Lower lobe of right lung (tissue), 2 donors: Measurements from ENCODE around the gene TIRAP. TPM values are rescaled to one million over a fixed set of nuclear protein-coding genes. Genes with fewer than 3 reads are reported as not detected.
"Not testable (repeated sequence)": the region's sequence is repeated elsewhere in the genome, so short reads cannot be mapped to it uniquely, and the experiment has no call there.

ENCODE experiments used
- ATAC-seq, 2 donors: fragments of 200-7000 bp; cut with Tn5 transposase; one replicate each; pipeline ENCODE4 v1.9.1; 2020 to 2022; ENCODE audit warnings: mild to moderate bottlenecking in 2 of 2, moderate library complexity in 2 of 2
- DNase-seq: peaks from one replicate; pipeline ENCODE4 v3.0.0-alpha.2; 2020
- H3K27ac ChIP-seq: fragments of 200-600 bp; one replicate; pipeline ENCODE4 v1.8.0; 2022
- H3K27me3 ChIP-seq: fragments of 200-600 bp; one replicate; pipeline ENCODE4 v1.8.0; 2022; ENCODE audit warnings: low read depth
- H3K36me3 ChIP-seq: fragments of 200-600 bp; one replicate; pipeline ENCODE4 v1.8.0; 2022; ENCODE audit warnings: mild to moderate bottlenecking
- H3K4me1 ChIP-seq: fragments of 200-600 bp; one replicate; pipeline ENCODE4 v1.8.0; 2022
- H3K4me3 ChIP-seq: fragments of 200-600 bp; one replicate; pipeline ENCODE4 v1.8.0; 2022; ENCODE audit warnings: mild to moderate bottlenecking
- H3K9me3 ChIP-seq: fragments of 200-600 bp; one replicate; pipeline ENCODE4 v1.8.0; 2022
- intact Hi-C: fragments of 100-400 bp; cut with DNase I; formaldehyde crosslinking; loops from one replicate; pipeline ENCODE4 v1.11.0; 2022
- long read RNA-seq: library from polyadenylated mRNA; unstranded; transcript quantifications from one replicate; pipeline ENCODE4 v2.0.0, GENCODE V29; 2021
- total RNA-seq: library from RNA; stranded (reverse); fragmentation: NEBNext Ultra II Directional; extraction: Animal tissue kit (Norgen Biotek cat#: 25700); gene quantifications from one replicate; pipeline ENCODE4 v1.2.1, GENCODE V29; 2021
- TF ChIP-seq, protein P1 (sequence below): fragments of 200-600 bp; IDR thresholded peaks from one replicate; pipeline ENCODE4 v1.8.0; 2022; ENCODE audit warnings: antibody characterized with exemption, mild to moderate bottlenecking
- donor health status: DM: no; HTN: yes; CAD: no; lungs with severe emphysema.

The TIRAP gene, protein sequence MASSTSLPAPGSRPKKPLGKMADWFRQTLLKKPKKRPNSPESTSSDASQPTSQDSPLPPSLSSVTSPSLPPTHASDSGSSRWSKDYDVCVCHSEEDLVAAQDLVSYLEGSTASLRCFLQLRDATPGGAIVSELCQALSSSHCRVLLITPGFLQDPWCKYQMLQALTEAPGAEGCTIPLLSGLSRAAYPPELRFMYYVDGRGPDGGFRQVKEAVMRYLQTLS
- 15.2 TPM for total RNA-seq
- long read RNA-seq, partial matches to known transcripts = 0 of 13 reads
- long read RNA-seq, other reads (novel, unspliced or antisense) = 11 of 13 reads

DNA sequence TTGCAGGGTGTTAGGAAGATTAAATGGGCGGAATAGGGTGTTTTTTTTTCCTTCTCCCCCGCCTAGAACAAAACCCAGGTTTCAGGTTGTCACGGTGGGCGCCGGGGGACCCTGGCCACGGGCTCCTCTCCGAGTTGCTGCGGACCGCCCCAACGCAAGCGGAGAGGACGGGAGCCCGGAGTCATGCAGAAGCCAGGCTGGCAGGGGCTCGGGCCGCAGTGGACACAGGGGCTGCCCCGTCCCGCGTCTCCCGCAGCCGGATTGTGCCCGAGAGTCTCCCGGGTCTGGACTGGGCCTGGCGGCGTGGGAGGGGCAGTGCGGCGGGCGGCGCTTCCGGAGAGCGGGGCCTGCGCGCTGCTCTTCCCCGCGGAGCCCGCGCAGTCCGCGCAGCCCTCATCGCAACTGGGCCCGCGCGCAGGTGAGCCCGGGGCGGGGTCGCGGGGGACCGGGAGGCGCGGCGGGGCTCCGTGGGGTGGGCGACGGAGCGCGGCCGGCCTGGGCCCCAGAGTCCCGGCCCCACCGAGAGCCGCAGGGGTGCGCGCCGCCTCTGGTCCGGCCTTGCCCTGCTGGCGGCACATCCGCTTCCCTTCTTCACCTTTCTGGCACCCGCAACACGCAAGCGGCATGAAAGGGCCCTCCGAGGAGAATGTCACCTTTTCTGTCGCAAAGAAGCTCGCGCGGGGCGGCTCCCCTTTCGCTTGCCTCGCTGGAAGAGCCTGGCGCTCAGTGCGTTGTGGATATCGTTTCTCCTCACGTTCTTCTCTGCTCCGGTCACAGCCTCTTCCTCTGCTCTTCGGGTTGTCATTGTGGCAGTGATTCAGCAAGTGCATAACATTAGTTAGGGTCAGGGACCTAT lies at the start of gene TIRAP:
TSS of gene TIRAP (plus strand) at position 358 of the 856 bp plus-strand sequence. CDS start 7,802 bp downstream, outside the sequence.
- H3K4me3 ChIP-seq = peak within 1 kb of the TSS; percentile 83
- no peaks in the 10 kb centered on the region for H3K9me3 ChIP-seq
- H3K27ac ChIP-seq = peak within 1 kb of the TSS; percentile 94
- peaks cover 9% of the 10 kb centered on the region for H3K36me3 ChIP-seq
- H3K27me3 ChIP-seq = no peaks in the 10 kb centered on the region
- peak; percentile 89 to 92 for ATAC-seq
- intact Hi-C loops = no loop called here
- DNase-seq = peak; percentile 82
- TF ChIP-seq, protein P1, sequence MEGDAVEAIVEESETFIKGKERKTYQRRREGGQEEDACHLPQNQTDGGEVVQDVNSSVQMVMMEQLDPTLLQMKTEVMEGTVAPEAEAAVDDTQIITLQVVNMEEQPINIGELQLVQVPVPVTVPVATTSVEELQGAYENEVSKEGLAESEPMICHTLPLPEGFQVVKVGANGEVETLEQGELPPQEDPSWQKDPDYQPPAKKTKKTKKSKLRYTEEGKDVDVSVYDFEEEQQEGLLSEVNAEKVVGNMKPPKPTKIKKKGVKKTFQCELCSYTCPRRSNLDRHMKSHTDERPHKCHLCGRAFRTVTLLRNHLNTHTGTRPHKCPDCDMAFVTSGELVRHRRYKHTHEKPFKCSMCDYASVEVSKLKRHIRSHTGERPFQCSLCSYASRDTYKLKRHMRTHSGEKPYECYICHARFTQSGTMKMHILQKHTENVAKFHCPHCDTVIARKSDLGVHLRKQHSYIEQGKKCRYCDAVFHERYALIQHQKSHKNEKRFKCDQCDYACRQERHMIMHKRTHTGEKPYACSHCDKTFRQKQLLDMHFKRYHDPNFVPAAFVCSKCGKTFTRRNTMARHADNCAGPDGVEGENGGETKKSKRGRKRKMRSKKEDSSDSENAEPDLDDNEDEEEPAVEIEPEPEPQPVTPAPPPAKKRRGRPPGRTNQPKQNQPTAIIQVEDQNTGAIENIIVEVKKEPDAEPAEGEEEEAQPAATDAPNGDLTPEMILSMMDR = no peak
- H3K4me1 ChIP-seq = peaks cover 48% of the 10 kb centered on the region

DNA sequence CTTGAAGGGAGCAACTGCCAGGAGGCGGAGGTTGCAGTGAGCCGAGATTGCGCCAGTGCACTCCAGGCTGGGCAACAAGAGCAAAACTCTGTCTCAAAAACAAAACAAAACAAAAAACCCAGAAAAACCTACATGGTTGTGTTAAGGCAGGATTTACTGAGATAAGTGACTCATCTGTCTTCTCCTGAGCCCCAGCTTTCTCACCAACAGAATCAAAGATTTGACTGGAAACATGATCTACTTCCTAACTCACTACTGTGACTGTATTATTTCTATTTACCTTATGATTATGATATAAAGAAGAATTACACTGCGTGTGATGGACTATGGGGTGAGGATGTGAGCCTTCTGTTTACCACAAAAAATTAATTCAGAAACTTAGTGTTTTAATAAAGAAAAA lies 49.5 kb upstream of the TIRAP start:
- intact Hi-C loops = no loop called here

DNA sequence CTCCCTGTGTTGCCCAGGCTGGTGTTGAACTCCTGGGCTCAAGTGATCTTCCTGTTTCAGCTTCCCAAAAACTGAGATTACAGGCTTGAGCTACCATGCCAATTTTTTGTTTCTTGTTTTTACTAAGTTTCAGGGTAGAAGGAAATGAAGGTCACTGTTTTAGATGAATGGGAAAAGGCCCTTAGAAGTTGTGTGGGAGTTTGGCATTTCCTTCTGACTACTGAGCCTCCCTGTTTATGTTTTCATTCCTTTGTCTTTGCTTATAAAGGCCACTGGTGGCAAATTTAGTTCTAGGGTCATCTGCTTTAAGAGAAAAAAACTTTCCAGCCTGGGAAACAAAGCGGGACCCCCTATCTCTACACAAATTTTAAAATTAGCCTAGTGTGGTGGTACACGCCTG lies 36.3 kb upstream of the TIRAP start:
- H3K36me3 ChIP-seq = peaks cover 59% of the 10 kb centered on the region
- no peaks in the 10 kb centered on the region for H3K27me3 ChIP-seq
- intact Hi-C loops = no loop called here
- H3K4me1 ChIP-seq = no peaks in the 10 kb centered on the region
- TF ChIP-seq, protein P1 = no peak
- no peaks in the 10 kb centered on the region for H3K9me3 ChIP-seq
- H3K4me3 ChIP-seq = no peak overlapping the region
- DNase-seq = no peak
- no peak for ATAC-seq
- H3K27ac ChIP-seq = no peak overlapping the region

More for the DNA sequence above, 49.5 kb upstream of the TIRAP start:
- H3K4me1 ChIP-seq = peaks cover 16% of the 10 kb centered on the region
- no peaks in the 10 kb centered on the region for H3K27me3 ChIP-seq
- peaks cover 30% of the 10 kb centered on the region for H3K36me3 ChIP-seq
- H3K9me3 ChIP-seq = no peaks in the 10 kb centered on the region
- TF ChIP-seq, protein P1 = no peak
- no peak overlapping the region for H3K4me3 ChIP-seq
- no peak for ATAC-seq
- no peak for DNase-seq
- no peak overlapping the region for H3K27ac ChIP-seq

DNA sequence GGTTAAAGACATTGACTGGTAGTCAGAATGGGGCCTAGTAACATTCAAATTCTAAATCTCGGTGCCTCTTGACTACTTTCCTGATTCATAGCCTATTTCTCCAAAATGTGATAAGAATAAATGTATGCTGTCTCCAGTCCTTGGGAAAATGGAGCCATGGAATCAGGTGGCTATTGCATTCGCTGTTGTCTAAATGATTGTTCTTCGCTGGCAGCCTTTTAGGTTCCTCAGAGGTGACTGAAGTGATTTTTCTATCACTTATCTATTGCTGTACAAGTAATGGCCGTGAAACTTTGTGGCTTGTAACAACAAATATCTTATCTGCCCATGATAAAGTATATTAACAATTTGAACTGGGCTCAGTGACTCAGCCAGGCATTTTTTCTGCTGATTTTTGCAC lies 29.6 kb upstream of the TIRAP start:
- Histone ChIP-seq H3K27ac (no peak overlapping the region), H3K27me3 (no peaks in the 10 kb centered on the region), H3K36me3 (peaks cover 81% of the 10 kb centered on the region), H3K4me3 (no peak overlapping the region), H3K4me1 (no peaks in the 10 kb centered on the region), H3K9me3 (no peaks in the 10 kb centered on the region)
- ATAC-seq (no peak), DNase-seq (no peak)
- TF ChIP-seq, protein P1 = no peak
- intact Hi-C loops = no loop called here

DNA sequence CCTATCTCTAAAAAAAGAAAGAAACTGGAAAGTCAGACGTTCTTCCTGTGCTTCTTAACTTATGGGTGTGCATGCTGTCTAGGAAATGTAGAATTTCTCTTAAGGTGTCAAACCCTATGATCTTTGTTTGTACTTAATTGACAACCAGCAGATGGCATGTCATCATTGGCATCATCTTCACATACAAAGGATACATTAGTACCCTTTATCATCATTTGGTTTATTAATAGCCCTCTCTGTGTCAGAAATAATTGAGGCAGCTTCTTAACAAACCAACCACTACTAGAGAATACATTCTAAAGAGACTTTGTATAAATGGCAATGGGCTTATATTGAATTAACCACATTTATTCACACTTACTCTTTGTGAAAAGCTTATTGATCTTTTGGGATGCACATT lies 28.1 kb upstream of the TIRAP start:
- intact Hi-C loops = no loop called here
- H3K36me3 ChIP-seq = peaks cover 75% of the 10 kb centered on the region

DNA sequence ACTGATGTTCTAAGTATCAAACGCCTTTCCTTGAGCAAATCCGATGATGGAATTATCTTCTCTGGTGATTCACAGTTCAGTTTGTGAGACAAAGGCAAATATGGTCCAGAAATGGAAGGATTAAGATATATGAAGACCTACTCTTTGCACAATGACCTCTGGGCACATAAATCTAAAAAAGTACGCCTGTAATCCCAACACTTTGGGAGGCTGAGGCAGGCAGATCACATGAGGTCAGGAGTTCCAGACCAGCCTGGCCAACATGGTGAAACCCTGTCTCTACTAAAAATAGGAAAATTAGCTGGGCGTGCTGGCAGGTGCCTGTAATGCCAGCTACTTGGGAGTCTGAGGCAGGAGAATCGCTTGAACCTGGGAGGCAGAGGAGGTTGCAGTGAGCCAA lies 27.4 kb upstream of the TIRAP start:
- ATAC-seq, H3K9me3 ChIP-seq, H3K27ac ChIP-seq, H3K4me1 ChIP-seq, intact Hi-C loops, H3K27me3 ChIP-seq, DNase-seq, H3K4me3 ChIP-seq: not testable (repeated sequence)
- H3K36me3 ChIP-seq = peaks cover 74% of the 10 kb centered on the region

More for the DNA sequence above, 28.1 kb upstream of the TIRAP start:
- Histone ChIP-seq H3K27ac (no peak overlapping the region), H3K4me3 (no peak overlapping the region), H3K9me3 (no peaks in the 10 kb centered on the region), H3K4me1 (no peaks in the 10 kb centered on the region), H3K27me3 (no peaks in the 10 kb centered on the region)
- ATAC-seq (no peak), DNase-seq (no peak)
- TF ChIP-seq, protein P1 = no peak
